Fibroblast of villous mesenchyme (primary cell): ENCODE data around the gene SDF2. TPM values are rescaled to one million over a fixed set of nuclear protein-coding genes. Genes with fewer than 3 reads are reported as not detected.

ENCODE experiments used
- DNase-seq: peaks from one replicate; pipeline ENCODE4 v3.0.0-alpha.2; 2010; ENCODE audit warnings: low read depth
- H3K4me3 ChIP-seq: 2 replicates; pipeline ENCODE4 v1.5.1; 2011; ENCODE audit warnings: low read depth, mild to moderate bottlenecking, low read length
- total RNA-seq: library from RNA; depleted of rRNA; stranded (reverse); fragments of >200 nt; gene quantifications from 2 replicates; pipeline ENCODE4 v1.2.3, GENCODE V29; 2012
- TF ChIP-seq, protein P1 (sequence below): IDR thresholded peaks from 2 replicates; pipeline ENCODE4 v1.5.1; 2012; ENCODE audit warnings: low read depth, mild to moderate bottlenecking, low read length; ENCODE audit not compliant: insufficient read depth

The SDF2 gene, protein sequence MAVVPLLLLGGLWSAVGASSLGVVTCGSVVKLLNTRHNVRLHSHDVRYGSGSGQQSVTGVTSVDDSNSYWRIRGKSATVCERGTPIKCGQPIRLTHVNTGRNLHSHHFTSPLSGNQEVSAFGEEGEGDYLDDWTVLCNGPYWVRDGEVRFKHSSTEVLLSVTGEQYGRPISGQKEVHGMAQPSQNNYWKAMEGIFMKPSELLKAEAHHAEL
- 41.6 and 57.4 TPM in 2 replicates for total RNA-seq

DNA sequence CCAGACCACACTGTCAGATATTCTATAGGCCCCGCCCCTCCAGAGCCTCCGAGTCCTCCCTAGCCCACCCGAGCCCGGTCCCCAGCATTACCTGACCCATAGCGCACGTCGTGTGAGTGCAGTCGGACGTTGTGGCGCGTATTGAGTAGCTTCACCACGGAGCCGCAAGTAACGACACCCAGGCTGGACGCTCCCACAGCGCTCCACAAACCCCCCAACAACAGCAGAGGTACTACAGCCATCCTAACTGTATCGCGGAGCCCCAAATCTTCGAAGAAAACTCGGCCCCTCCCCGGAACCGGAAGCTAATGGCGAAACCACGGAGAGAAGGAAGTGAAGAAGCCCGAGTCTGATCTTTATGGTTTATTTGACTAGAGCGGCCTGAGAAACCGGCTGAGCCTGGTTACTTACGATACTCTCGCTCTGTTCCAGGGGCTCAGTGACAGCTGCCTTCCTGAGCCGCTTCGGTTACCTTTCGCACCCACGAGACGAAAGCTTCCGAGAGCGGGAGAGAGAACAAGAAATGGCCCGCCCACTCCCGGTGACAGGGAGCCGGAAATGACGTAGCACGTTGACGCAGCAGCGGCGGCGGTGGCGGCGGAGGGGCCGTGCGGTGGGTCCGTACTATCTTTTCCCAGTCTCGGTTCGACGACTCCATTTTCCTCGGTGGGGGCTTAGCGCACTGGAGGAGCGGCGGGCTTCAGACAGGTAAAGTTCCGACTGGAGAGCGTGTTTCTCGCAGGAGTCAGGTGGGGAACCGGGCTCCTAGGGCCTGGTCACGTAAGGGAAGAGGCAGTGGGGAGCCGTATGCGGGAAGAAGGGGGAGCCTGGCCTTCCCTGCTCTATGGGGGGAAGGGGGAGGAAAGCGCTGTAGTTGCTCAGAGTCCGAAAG lies at the start of gene SDF2, which contains the start of gene SUPT6H:
SDF2 (minus strand) TSS at position 272 of the 892 bp plus-strand sequence; CDS start at position 242, 30 bp downstream.
SUPT6H (plus strand) TSS at position 571 of the 892 bp plus-strand sequence. CDS start 11,197 bp downstream, outside the sequence.
- TF ChIP-seq, protein P1, sequence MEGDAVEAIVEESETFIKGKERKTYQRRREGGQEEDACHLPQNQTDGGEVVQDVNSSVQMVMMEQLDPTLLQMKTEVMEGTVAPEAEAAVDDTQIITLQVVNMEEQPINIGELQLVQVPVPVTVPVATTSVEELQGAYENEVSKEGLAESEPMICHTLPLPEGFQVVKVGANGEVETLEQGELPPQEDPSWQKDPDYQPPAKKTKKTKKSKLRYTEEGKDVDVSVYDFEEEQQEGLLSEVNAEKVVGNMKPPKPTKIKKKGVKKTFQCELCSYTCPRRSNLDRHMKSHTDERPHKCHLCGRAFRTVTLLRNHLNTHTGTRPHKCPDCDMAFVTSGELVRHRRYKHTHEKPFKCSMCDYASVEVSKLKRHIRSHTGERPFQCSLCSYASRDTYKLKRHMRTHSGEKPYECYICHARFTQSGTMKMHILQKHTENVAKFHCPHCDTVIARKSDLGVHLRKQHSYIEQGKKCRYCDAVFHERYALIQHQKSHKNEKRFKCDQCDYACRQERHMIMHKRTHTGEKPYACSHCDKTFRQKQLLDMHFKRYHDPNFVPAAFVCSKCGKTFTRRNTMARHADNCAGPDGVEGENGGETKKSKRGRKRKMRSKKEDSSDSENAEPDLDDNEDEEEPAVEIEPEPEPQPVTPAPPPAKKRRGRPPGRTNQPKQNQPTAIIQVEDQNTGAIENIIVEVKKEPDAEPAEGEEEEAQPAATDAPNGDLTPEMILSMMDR, result no peak
- peak within 1 kb of the TSS; percentile 96 for H3K4me3 ChIP-seq
- peak; percentile 90 for DNase-seq

- DNase-seq, result peak; percentile 90
- peak overlapping the region; percentile 51 for H3K4me3 ChIP-seq
- TF ChIP-seq, protein P1, result no peak
These were observed 49.4 kb upstream of the SDF2 start for GRCh38 chr17:28710861-28711722.

- no peak overlapping the region for H3K4me3 ChIP-seq
- TF ChIP-seq, protein P1, result no peak
These were observed 45.6 kb upstream of the SDF2 start for GRCh38 chr17:28707339-28707720.

GRCh38 chr17:28706471-28707338 lies 45.0 kb upstream of the SDF2 start:
- no peak for DNase-seq
- TF ChIP-seq, protein P1, result no peak
- H3K4me3 ChIP-seq, result no peak overlapping the region

More at GRCh38 chr17:28707339-28707720, 45.6 kb upstream of the SDF2 start:
- no peak for DNase-seq

- DNase-seq, result no peak
- TF ChIP-seq, protein P1, result no peak
- no peak overlapping the region for H3K4me3 ChIP-seq
These were observed 44.1 kb upstream of the SDF2 start for GRCh38 chr17:28705728-28706334.
